Stomach smooth muscle (tissue), 2 donors: ENCODE results near the gene TENM4.
"Not testable (repeated sequence)": the region's sequence is repeated elsewhere in the genome, so short reads cannot be mapped to it uniquely, and the experiment has no call there.

ENCODE experiments used
- H3K27ac ChIP-seq: one replicate; pipeline ENCODE4 v1.7.0; 2013; ENCODE audit warnings: mild to moderate bottlenecking, low read length, inconsistent platforms
- H3K27me3 ChIP-seq, 2 donors: one replicate each; pipeline ENCODE4 v1.7.0; 2013; ENCODE audit warnings: low read length in 2 of 2; ENCODE audit not compliant: insufficient read depth in 2 of 2, control insufficient read depth in 1 of 2
- H3K36me3 ChIP-seq, 2 donors: one replicate each; pipeline ENCODE4 v1.7.0; 2013; ENCODE audit warnings: low read length in 2 of 2; ENCODE audit not compliant: control insufficient read depth in 2 of 2, insufficient read depth in 2 of 2
- H3K4me1 ChIP-seq: one replicate; pipeline ENCODE4 v1.7.0; 2013; ENCODE audit warnings: low read length; ENCODE audit not compliant: control insufficient read depth, insufficient read depth
- H3K4me3 ChIP-seq, 2 donors: one replicate each; pipeline ENCODE4 v1.7.0; 2013; ENCODE audit warnings: low read length in 2 of 2
- H3K9ac ChIP-seq, 2 donors: one replicate each; pipeline ENCODE4 v1.7.0; 2013; ENCODE audit warnings: low read length in 2 of 2, mild to moderate bottlenecking in 1 of 2
- H3K9me3 ChIP-seq, 2 donors: one replicate each; pipeline ENCODE4 v1.7.0; 2013; ENCODE audit warnings: low read length in 2 of 2; ENCODE audit not compliant: control insufficient read depth in 2 of 2
- donor health status: healthy.
- donor health status: Pancreatic carcinoma.

TENM4 gene

GRCh38 chr11:79196950-79197349 is 243.9 kb downstream of the TENM4 start:
- H3K9ac ChIP-seq = no peak overlapping the region
- peaks cover 2% of the 10 kb centered on the region for H3K4me1 ChIP-seq
- H3K4me3 ChIP-seq = no peak overlapping the region
- no peaks in the 10 kb centered on the region for H3K36me3 ChIP-seq
- H3K27ac ChIP-seq = no peak overlapping the region
- H3K27me3 ChIP-seq = no peaks in the 10 kb centered on the region
- peaks cover 0 to 6% of the 10 kb centered on the region in 2 donors for H3K9me3 ChIP-seq

DNA sequence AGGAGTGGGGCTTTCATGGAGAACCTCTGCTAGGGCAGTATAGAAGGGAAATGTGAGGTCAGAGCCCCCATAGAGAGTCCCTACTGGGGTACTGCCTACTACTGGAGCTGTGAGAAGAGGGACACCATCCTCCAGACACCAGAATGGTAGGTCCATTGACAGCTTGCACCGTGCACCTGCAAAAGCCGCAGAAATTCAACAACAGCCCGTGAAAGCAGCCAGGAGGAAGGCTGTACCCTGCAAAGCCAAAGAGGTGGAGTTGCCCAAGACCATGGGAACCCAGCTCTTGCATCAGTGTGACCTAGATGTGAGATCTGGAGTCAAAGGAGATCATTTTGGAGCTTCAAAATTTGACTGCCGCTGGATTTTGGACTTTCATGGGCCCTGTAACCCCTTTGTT is 245.6 kb downstream of the TENM4 start:
- no peak overlapping the region for H3K27ac ChIP-seq
- H3K36me3 ChIP-seq = no peaks in the 10 kb centered on the region
- H3K4me3 ChIP-seq = no peak overlapping the region
- no peak overlapping the region for H3K9ac ChIP-seq
- H3K27me3 ChIP-seq = no peaks in the 10 kb centered on the region
- H3K4me1 ChIP-seq = peaks cover 2% of the 10 kb centered on the region
- peaks cover 0 to under 1% of the 10 kb centered on the region in 2 donors for H3K9me3 ChIP-seq

- Histone ChIP-seq H3K4me3 (no peak overlapping the region), H3K4me1 (no peaks in the 10 kb centered on the region), H3K9me3 (no peaks in the 10 kb centered on the region), H3K36me3 (no peaks in the 10 kb centered on the region), H3K27ac (no peak overlapping the region), H3K9ac (no peak overlapping the region), H3K27me3 (no peaks in the 10 kb centered on the region)
These were observed 247.0 kb downstream of the TENM4 start for GRCh38 chr11:79193663-79194310.

- peaks cover 1 to 2% of the 10 kb centered on the region in 2 donors for H3K9me3 ChIP-seq
- no peak overlapping the region for H3K4me3 ChIP-seq
- no peak overlapping the region for H3K27ac ChIP-seq
- no peaks in the 10 kb centered on the region for H3K4me1 ChIP-seq
- no peak overlapping the region for H3K9ac ChIP-seq
- H3K36me3 ChIP-seq = no peaks in the 10 kb centered on the region
- no peaks in the 10 kb centered on the region for H3K27me3 ChIP-seq
These were observed 248.0 kb downstream of the TENM4 start for GRCh38 chr11:79192836-79193235.

- H3K4me3 ChIP-seq, H3K9me3 ChIP-seq, H3K27me3 ChIP-seq, H3K27ac ChIP-seq, H3K36me3 ChIP-seq, H3K9ac ChIP-seq, H3K4me1 ChIP-seq: not testable (repeated sequence)
These were observed 249.1 kb downstream of the TENM4 start for GRCh38 chr11:79191716-79192115.

DNA sequence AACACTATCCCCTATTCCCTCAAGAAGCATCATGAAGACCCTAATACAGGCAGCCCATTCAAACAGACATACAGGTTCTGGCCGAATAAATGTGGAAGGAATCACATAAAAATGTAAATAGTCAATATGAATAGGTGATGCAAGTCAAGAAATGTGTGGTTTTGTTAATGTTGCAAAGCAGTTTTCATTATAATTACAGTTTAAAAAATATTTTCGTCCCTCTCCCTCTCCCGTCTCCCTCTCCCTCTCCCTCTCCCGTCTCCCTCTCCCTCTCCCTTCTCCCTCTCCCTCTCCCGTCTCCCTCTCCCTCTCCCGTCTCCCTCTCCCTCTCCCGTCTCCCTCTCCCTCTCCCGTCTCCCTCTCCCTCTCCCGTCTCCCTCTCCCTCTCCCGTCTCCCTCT is 250.3 kb downstream of the TENM4 start:
- H3K4me3 ChIP-seq, H3K4me1 ChIP-seq, H3K36me3 ChIP-seq, H3K27me3 ChIP-seq, H3K9me3 ChIP-seq, H3K9ac ChIP-seq, H3K27ac ChIP-seq: not testable (repeated sequence)

- H3K27ac ChIP-seq = no peak overlapping the region
- H3K36me3 ChIP-seq = no peaks in the 10 kb centered on the region
These were observed 251.2 kb downstream of the TENM4 start for GRCh38 chr11:79189601-79190000.

DNA sequence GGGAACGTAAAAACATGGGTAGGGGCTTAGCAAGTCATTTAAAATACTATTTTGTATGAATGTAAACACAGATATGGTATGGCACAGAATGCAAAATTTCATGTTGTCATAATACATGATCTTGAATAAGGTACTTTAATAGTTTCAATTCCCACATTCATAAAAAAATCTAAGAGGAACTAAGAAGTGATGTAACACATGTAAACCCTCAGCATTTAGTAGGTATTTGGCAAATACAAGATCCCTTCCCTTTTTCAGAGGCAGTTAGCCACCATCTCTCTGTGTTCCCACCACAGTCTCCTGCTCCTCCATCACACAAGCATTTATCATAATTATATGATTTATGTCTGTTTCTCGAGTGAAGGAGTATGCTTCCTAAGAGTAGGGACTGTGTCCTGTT is 251.8 kb downstream of the TENM4 start:
- Histone ChIP-seq H3K27ac (no peak overlapping the region), H3K4me3 (no peak overlapping the region), H3K36me3 (no peaks in the 10 kb centered on the region), H3K4me1 (no peaks in the 10 kb centered on the region), H3K9me3 (peaks cover 5 to 9% of the 10 kb centered on the region in 2 donors), H3K27me3 (no peaks in the 10 kb centered on the region), H3K9ac (no peak overlapping the region)

More at GRCh38 chr11:79189601-79190000, 251.2 kb downstream of the TENM4 start:
- Histone ChIP-seq H3K27me3 (no peaks in the 10 kb centered on the region), H3K9ac (no peak overlapping the region), H3K9me3 (peaks cover 5 to 9% of the 10 kb centered on the region in 2 donors), H3K4me1 (no peaks in the 10 kb centered on the region), H3K4me3 (no peak overlapping the region)

DNA sequence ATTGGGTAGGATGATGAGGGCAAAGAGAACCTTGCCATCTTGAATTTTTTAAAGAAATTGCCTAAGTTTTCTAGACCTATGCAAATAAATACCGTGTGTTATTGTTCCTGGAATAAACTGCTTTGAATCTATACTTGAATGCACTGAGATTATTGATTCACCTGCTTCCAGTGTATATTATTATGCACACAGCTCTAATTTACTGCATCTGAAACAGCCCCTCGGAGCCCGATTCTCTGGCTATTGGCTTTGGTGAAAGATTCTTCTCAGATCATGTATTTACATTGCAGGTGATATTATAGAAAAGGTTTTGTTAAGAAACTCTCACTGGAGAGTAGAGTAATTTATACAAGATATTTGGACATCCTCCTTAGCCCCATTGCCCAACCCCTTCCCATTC is 254.2 kb downstream of the TENM4 start:
- Histone ChIP-seq H3K9ac (no peak overlapping the region), H3K27me3 (no peaks in the 10 kb centered on the region), H3K27ac (no peak overlapping the region), H3K9me3 (peaks cover 5 to 9% of the 10 kb centered on the region in 2 donors), H3K4me1 (no peaks in the 10 kb centered on the region), H3K4me3 (no peak overlapping the region), H3K36me3 (no peaks in the 10 kb centered on the region)

- H3K4me3 ChIP-seq = no peak overlapping the region
- H3K27ac ChIP-seq = no peak overlapping the region
- no peaks in the 10 kb centered on the region for H3K36me3 ChIP-seq
- H3K4me1 ChIP-seq = no peaks in the 10 kb centered on the region
- H3K9me3 ChIP-seq = peaks cover 5 to 9% of the 10 kb centered on the region in 2 donors
- H3K9ac ChIP-seq = no peak overlapping the region
- no peaks in the 10 kb centered on the region for H3K27me3 ChIP-seq
These were observed 255.5 kb downstream of the TENM4 start for GRCh38 chr11:79185351-79185750.

DNA sequence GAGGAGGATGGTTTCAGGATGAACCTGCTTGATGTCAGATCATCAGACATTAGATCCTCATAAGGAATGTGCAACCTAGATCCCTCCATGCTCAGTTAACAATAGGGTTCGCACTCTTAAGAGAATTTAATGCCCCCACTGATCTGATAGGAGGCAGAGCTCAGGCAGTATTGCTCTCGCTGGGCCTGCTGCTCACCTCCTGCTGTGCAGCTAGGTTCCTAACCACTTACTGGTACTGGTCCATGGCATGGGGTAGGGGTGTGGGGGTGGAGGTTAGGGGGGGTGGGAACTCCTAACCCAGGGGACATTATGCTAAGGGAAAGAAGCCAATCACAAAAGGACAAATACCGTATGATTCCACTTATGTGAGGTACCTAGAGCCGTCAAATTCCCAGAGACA is 256.5 kb downstream of the TENM4 start:
- H3K9me3 ChIP-seq = peaks cover 5 to 9% of the 10 kb centered on the region in 2 donors
- H3K27me3 ChIP-seq = no peaks in the 10 kb centered on the region
- H3K27ac ChIP-seq = no peak overlapping the region
- no peak overlapping the region for H3K9ac ChIP-seq
- no peaks in the 10 kb centered on the region for H3K4me1 ChIP-seq
- H3K36me3 ChIP-seq = no peaks in the 10 kb centered on the region
- no peak overlapping the region for H3K4me3 ChIP-seq
